ENCODE results near the gene SNTG2. TPM values are rescaled to one million over a fixed set of nuclear protein-coding genes. Genes with fewer than 3 reads are reported as not detected.

The SNTG2 gene
- total and polyA plus RNA-seq, 7 donors = 0.26 to 1.7 (median 0.73) TPM; not detected in 2

GRCh38 chr2:1047485-1047884, 96.8 kb downstream of the SNTG2 start:
- 0 to 2% (median 0%) methylated on average over 1 of the region's 1 CpG for WGBS, 3 donors
- Histone ChIP-seq H3K27me3 (ENCODE audit: insufficient read depth in 3 of 3, low read length in 2 of 3) (peaks cover 0 to 3% (median 1%) of the 10 kb centered on the region in 3 donors), H3K9me3 (no peaks in the 10 kb centered on the region), H3K36me3 (ENCODE audit: insufficient read depth in 1 of 2, low read depth in 1 of 2) (no peaks in the 10 kb centered on the region), H3K27ac (no peak overlapping the region), H3K4me1 (no peaks in the 10 kb centered on the region), H3K4me3 (no peak overlapping the region)
- DNase-seq = no peak
- ATAC-seq = no peak
- no peak for TF ChIP-seq CTCF (IDR thresholded peaks at IDR 0.05)
- intact Hi-C loops (cut with DNase I) = no loop called here

GRCh38 chr2:1049691-1050090, 99.0 kb downstream of the SNTG2 start:
- Histone ChIP-seq H3K27ac (no peak overlapping the region), H3K9me3 (no peaks in the 10 kb centered on the region), H3K4me1 (no peaks in the 10 kb centered on the region), H3K27me3 (ENCODE audit: insufficient read depth in 3 of 3, low read length in 2 of 3) (peaks cover 0 to 6% (median 3%) of the 10 kb centered on the region in 3 donors), H3K36me3 (ENCODE audit: insufficient read depth in 1 of 2, low read depth in 1 of 2) (no peaks in the 10 kb centered on the region), H3K4me3 (no peak overlapping the region)
- no peak for TF ChIP-seq CTCF (IDR thresholded peaks at IDR 0.05)
- DNase-seq = no peak
- 54 to 71% (median 64%) methylated on average over 2 of the region's 2 CpGs for WGBS, 3 donors
- ATAC-seq = no peak
- intact Hi-C loops (cut with DNase I) = no loop called here

GRCh38 chr2:1051075-1051474, 100.4 kb downstream of the SNTG2 start:
- H3K4me1 ChIP-seq = no peaks in the 10 kb centered on the region
- no peak for TF ChIP-seq CTCF (IDR thresholded peaks at IDR 0.05)
- DNase-seq (no peak), ATAC-seq (no peak)
- peaks cover 0 to 6% (median 3%) of the 10 kb centered on the region in 3 donors for H3K27me3 ChIP-seq (ENCODE audit: insufficient read depth in 3 of 3, low read length in 2 of 3)
- H3K9me3 ChIP-seq = no peaks in the 10 kb centered on the region
- WGBS, 3 donors = 23 to 30% (median 27%) methylated on average over 3 of the region's 3 CpGs
- intact Hi-C loops (cut with DNase I) = no loop called here
- H3K36me3 ChIP-seq (ENCODE audit: insufficient read depth in 1 of 2, low read depth in 1 of 2) = no peaks in the 10 kb centered on the region
- no peak overlapping the region for H3K27ac ChIP-seq
- H3K4me3 ChIP-seq = no peak overlapping the region

- ATAC-seq (no peak), DNase-seq (no peak)
- peaks cover 0 to 6% (median 3%) of the 10 kb centered on the region in 3 donors for H3K27me3 ChIP-seq (ENCODE audit: insufficient read depth in 3 of 3, low read length in 2 of 3)
- no peaks in the 10 kb centered on the region for H3K4me1 ChIP-seq
- no peak for TF ChIP-seq CTCF (IDR thresholded peaks at IDR 0.05)
- no peak overlapping the region for H3K27ac ChIP-seq
- 25 to 36% (median 34%) methylated on average over 8 of the region's 8 CpGs for WGBS, 3 donors
- no peaks in the 10 kb centered on the region for H3K36me3 ChIP-seq (ENCODE audit: insufficient read depth in 1 of 2, low read depth in 1 of 2)
- intact Hi-C loops (cut with DNase I) = no loop called here
- H3K4me3 ChIP-seq = no peak overlapping the region
- H3K9me3 ChIP-seq = no peaks in the 10 kb centered on the region
Observed at GRCh38 chr2:1052771-1053191, 102.1 kb downstream of the SNTG2 start.

GRCh38 chr2:1053786-1054185, 103.1 kb downstream of the SNTG2 start:
- WGBS, 3 donors = 62 to 68% (median 64%) methylated on average over 8 of the region's 8 CpGs
- Histone ChIP-seq H3K27me3 (ENCODE audit: insufficient read depth in 3 of 3, low read length in 2 of 3) (peaks cover 0 to 6% (median 3%) of the 10 kb centered on the region in 3 donors), H3K36me3 (ENCODE audit: insufficient read depth in 1 of 2, low read depth in 1 of 2) (no peaks in the 10 kb centered on the region), H3K4me3 (no peak overlapping the region), H3K4me1 (no peaks in the 10 kb centered on the region), H3K27ac (no peak overlapping the region), H3K9me3 (no peaks in the 10 kb centered on the region)
- no peak for TF ChIP-seq CTCF (IDR thresholded peaks at IDR 0.05)
- intact Hi-C loops (cut with DNase I) = no loop called here
- ATAC-seq = no peak
- no peak for DNase-seq
